Stimulated activated CD8-positive, alpha-beta memory T cell treated with anti-CD3 and anti-CD28 coated beads, Interleukin-7, amount 100 ng/mL, for 48 hours (primary cell): ENCODE data around the gene ZNF19.
"Not testable (repeated sequence)": the region's sequence is repeated elsewhere in the genome, so short reads cannot be mapped to it uniquely, and the experiment has no call there.

Experiments used
- DNase-seq, 2 donors: peaks; one replicate each; pipeline ENCODE4 v3.0.0-alpha.2; 2020; ENCODE audit warnings: low read depth in 1 of 2; ENCODE audit errors: extremely low read depth in 1 of 2

Gene ZNF19

DNA sequence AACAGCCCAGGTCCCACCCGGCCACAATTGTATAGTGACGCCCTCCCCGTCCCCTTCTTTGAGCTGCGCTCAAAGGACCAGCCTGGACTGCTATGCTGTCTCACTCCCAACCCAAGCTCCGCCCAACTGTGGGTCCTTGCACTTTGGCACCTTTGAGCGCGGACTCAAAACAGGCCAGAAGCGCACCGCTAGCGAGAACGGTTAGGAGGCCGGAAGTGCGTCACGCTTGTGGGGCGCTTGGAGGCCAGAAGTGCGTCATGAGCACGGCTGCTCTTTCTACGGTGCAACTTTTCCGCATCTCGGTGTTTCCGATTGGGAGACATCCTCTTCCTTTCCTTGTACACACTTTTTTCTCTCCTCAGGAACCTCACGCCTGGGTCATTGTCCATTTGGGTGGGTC lies at the start of gene ZNF19:
ZNF19 (minus strand) TSS at position 203 of the 400 bp plus-strand sequence. CDS start 7,210 bp downstream, outside the sequence.
- DNase-seq, result no peak

- no peak for DNase-seq
These were observed 48.5 kb upstream of the ZNF19 start for GRCh38 chr16:71537643-71538042.

DNA sequence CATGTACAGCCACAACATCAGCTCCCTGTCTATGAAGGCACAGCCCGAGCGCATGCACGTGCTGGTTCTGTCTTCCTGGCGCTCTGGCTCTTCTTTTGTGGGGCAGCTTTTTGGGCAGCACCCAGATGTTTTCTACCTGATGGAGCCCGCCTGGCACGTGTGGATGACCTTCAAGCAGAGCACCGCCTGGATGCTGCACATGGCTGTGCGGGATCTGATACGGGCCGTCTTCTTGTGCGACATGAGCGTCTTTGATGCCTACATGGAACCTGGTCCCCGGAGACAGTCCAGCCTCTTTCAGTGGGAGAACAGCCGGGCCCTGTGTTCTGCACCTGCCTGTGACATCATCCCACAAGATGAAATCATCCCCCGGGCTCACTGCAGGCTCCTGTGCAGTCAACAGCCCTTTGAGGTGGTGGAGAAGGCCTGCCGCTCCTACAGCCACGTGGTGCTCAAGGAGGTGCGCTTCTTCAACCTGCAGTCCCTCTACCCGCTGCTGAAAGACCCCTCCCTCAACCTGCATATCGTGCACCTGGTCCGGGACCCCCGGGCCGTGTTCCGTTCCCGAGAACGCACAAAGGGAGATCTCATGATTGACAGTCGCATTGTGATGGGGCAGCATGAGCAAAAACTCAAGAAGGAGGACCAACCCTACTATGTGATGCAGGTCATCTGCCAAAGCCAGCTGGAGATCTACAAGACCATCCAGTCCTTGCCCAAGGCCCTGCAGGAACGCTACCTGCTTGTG lies 47.8 kb upstream of the ZNF19 start:
- DNase-seq, result no peak

DNA sequence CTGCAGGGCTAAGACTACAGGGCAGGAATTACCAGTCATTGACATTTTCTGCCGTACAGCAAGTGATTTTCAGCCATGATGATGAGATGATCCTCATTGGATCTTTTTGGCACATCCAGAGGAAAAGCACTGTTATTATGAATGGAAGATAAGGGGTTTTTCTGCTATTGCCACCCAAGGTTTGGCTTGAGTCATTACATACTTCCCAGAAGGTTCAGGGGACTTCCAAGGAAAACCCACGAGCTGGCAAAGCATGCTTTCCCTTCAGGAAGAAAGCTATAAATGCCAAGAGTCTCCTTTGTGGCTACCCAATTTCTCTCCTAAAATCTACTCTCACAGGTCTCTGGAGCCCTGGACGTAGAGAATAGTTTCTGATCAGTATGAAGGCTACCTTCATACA lies 43.2 kb upstream of the ZNF19 start:
- DNase-seq, result no peak

DNA sequence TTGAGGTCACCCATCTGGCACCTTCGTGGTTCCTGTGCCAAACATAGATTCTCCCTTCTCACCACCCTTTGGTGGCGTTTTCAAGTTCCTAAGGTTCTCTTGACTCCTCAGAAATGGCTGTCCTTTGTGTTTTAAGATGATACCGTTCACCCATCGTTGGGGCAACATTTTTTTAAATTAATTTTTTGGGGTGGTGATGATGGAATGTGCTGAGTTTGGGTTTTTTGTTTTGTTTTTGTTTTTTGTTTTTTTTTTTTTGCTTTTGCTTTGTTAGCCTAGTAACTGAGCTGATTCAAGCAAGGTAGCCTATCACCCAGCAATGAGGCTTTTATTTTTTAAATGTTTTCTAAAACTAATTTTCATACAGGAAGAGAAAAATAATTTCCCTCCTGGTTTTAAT lies 39.7 kb upstream of the ZNF19 start:
- no peak for DNase-seq

DNA sequence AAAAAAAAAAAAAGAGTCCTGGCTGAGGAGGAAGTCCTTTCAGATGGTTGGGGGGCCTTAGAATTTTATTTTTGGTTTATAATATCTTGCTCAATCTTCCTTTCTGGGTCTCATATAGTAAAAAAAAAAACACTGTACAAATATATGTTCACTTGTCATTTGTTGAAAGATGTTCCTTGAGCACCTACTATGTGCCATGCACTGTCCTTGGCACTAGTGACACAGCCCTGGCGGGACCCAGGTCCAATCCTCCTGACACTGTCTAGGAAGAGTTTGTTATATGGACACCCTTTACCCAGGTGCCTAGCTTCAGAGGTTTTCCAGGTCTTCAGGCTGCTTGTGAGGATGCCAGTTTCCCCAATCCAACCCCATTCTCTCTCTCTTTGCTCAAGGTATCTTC lies 39.1 kb upstream of the ZNF19 start:
- DNase-seq, result no peak

GRCh38 chr16:71526111-71526631 lies 37.0 kb upstream of the ZNF19 start, which contains the start of gene CHST4:
TSS of gene CHST4 (plus strand) at chr16:71526426. CDS start at chr16:71536678, 10,252 bp downstream.
- DNase-seq, result no peak

DNA sequence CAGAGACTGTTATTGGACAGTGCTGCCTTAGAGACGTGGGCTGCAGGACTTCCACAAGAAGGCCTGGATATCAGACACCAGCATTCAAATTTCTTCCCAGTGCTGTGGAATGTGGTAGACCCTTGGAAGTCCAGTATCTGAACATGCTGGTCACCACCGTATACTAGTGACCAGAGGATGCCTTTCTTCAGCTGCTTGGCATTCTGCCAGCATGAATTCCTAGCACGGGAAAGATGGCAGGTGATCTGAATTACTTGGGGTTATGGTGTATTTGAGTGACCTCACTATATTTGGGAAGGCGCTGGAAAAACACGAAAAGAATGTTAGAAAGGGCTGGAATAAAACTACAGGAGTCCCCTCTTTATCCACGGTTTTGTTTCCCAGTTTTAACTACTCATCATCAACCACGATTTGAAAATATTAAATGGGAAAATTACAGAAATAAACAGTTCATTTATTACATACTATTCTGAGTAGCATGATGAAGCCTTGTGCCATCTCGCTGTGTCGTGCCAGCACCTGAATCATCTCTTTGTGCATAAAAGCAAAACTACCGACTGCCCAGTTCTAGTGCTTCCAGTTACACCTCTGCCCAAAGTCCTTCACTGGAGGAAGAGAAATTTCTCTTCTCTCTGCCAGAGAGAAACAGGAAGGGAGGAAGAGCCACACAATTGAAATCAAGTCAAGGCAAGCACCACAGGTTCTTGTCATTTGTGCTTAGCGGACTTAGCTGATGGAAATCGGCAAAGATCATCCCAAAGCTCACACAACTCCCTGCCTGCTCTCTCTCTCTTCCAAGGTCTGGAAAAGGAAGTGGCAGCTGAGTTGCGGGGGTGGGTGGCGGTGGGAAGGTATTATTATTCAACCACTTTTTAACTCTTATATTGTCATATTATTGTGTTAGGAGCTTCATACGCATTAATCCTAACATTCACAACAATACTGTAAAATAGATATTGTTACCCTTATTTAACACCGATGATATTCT lies 35.7 kb upstream of the ZNF19 start:
- no peak for DNase-seq

DNA sequence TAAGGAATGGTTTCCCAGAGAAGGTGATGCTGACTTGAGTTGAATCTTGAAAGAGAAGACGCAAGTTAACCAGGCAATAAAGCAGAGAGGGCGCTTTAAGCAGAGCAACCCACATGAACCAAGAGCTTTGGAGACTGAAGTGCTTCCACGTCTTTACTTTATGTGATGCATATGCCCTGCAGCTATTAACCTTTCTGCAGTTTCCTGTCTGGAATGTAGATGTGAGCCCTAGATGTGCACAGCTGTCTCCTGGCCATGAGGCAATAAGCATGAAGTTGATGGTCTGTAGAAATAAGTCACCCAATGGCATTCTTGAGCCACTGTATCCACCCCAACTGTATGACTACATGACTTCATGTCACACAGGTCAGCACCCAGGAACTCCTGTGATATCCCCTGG lies 31.4 kb upstream of the ZNF19 start:
- no peak for DNase-seq

DNA sequence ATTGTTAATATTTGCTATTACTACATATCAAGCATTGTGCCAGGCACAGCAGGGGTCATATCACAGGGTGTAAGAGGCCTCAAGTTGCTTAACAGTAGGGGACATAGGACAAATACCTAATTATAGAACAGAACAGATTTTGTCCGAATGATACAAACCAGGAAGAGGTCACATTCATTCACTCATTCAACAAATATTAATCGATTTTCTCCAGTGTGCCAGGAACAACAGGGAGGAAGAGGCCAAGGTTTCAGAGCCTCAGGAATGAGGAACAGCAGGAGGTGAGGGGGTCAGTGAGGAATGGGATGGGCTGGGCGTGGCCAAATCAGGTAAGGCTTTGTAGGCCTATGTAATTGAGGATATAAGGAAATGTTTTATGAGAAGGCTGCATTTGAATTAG lies 25.9 kb upstream of the ZNF19 start:
- no peak for DNase-seq

DNA sequence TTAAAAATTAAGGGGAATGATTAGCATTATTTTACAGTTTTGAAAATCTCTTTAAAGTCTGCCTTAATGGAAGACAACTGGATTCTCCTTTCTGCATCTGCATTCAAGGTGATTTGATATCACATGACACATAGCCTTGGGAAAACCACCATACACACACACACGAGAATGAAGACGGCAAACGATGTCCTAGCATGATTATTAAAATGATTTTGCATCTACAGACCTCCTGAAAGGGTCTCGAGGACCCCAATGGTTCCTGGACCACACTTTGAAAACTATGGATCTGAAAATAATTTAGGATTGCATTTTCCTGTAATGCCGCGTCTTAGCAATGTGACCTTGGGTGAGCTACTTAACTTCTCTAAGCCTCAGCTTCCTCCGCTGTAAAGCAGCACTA lies 25.4 kb upstream of the ZNF19 start:
- DNase-seq, result no peak

DNA sequence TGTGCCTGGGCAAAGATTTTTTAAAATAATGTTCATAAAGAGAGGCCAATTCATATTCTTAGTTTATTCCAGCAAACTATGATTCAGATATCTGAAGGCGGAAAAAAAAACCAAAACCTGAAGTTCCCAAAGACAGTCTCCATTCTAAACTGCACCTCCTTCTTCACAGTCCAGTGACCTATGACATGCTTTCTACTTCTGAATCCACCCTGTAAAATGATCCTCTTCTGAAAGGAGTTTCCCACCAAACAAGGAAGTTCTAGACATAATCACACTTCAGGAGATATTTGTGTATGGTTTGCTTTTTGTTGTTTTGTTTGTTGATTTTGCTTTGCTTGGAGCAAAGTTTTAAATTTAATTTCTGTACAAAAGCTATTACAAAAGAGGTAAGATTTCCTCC lies 24.2 kb upstream of the ZNF19 start:
- DNase-seq, result no peak

DNA sequence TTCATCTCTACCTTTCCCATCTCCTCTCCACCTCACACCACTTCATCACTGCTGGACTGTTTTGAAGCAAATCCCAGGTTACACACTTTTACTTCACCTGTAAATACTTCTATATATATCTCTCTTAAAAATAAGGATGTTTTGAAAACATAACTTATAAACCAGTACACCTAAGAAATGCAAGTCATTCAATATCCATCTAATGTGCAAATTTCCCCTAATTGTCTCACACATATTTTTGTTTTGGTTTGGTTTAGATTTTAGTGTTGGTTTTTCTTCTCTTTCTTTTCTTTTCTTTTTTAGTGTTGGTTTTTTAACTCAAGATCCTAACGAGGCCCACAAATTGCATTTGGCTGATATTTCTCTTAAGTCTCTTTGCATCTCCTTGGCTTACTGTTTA lies 17.9 kb upstream of the ZNF19 start:
- no peak for DNase-seq

DNA sequence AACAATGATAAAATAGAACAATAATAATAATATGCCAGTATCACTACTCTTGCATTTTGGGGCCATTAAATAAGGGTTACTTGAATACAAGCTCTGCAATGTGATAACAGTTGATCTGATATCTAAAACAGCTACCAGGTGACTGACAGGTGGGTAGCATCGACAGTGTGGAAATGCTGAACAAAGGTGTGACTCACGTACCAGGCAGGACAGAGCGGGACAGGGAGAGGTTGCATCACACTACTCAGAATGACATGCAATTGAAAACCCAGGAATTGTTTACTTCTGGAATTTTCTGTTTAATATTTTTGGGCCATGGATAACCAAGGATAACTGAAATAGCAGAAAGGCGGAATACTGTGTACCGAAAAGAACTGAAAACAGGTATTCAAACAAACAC lies 15.8 kb upstream of the ZNF19 start:
- DNase-seq, result no peak

DNA sequence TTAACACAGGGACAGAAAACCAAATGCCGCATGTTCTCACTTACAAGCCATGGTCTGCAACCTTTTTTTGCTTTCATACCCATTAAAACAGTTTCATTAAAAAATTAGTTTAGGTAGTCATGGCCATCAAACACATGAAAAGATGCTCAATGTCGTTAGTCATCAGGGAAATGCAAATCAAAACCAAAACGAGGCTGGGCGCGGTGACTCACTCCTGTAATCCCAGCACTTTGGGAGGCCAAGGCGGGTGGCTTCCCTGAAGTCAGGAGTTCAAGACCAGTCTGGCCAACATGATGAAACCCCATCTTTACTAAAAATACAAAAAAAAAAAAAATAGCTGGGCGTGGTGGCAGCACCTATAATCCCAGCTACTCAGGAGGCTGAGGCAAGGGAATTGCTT lies 14.9 kb upstream of the ZNF19 start:
- not testable (repeated sequence) for DNase-seq

GRCh38 chr16:71501547-71501946 lies 12.4 kb upstream of the ZNF19 start:
- DNase-seq, result no peak

DNA sequence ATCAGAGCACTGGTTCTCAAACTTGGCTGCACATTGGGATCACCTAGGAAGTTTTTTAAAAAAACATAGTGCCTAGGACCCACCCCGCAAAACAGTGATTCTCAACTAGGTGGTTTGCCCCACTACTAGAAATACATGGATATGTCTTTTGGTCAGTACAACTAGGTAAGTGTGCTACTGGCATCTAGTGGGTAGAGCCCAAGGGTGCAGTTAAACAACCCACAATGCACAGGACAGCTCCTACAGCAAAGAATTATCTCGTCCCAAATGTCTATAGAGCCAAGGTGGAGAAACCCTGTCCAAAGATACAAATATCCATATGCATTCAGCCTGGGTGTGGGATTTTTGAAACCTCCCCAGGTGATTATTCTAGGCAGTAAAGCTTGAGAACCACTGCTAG lies 11.8 kb upstream of the ZNF19 start:
- DNase-seq, result no peak

GRCh38 chr16:71499775-71500364 lies 10.7 kb upstream of the ZNF19 start:
- DNase-seq, result peak; percentile 4 to 6

DNA sequence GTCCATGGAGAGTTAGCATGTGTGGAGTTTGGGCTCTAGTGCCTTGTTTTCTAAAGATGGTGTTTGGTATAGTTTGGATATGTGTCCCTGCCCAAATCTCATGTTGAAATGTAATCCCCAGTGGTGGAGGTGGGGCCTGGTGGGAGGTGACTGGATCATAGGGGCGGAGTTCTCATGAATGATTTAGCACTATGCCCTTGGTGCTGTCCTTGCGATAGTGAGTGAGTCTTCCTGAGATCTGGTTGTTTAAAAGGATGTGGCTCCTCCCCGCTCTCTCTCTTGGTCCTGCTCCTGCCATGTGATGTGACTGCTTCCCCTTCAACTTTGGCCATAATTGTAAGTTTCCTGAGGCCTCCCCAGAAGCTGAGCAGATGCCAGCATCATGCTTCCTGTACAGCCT lies 8.9 kb upstream of the ZNF19 start:
- no peak for DNase-seq

DNA sequence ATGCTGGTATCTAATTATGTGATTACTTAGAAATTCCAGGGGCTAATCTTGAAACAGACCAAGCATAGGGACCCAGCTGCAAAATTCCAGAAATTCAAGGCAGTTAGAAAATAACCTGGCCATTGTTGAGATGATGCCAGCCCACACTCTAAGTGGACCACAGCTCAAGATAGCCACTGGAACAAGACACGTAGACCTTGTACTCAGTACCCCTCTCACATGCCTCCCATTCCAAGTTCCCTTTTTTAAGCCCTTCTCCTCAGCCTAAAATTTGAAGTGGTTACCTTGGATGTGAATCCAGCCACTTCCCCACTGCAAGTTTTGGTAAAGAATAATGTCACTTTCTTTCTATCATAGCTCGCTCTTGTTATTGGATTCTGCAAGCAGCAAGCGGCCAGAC lies 4.1 kb upstream of the ZNF19 start:
- DNase-seq, result no peak

DNA sequence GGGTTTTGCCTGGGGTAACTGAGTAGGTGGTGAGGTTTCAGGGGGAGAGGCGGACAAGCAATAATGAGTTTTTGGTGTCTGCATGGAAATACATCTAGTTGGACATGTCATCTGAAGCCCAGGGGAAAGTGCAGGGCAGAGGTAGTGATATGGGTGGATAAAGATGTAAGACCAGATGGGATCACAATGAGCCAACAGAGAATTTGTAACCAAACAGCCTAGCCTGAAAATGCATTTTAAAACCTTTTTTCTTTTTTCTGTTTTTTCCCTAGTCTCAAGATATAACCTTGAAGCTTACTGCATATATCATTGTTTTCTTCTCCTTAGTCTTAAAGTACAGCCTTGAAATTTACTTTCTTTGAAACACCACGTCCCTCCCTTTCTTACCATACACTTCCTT lies 3.7 kb upstream of the ZNF19 start:
- DNase-seq, result no peak
